ENCODE measurements around the gene PLB1. TPM values are rescaled to one million over a fixed set of nuclear protein-coding genes. Genes with fewer than 3 reads are reported as not detected.

The PLB1 gene
- total RNA-seq, 1 donor from 2014 or later: 6.3 TPM

- DNase-seq (ENCODE audit: low spot score): peak; percentile 3
Observed at GRCh38 chr2:28496781-28497180, 921 bp downstream of the PLB1 start.

- DNase-seq (ENCODE audit: low spot score): no peak
Observed at GRCh38 chr2:28497206-28497605, 1.3 kb downstream of the PLB1 start.

GRCh38 chr2:28499282-28499681 is 3.4 kb downstream of the PLB1 start:
- DNase-seq (ENCODE audit: low spot score): no peak

GRCh38 chr2:28505361-28505760 is 9.5 kb downstream of the PLB1 start:
- DNase-seq (ENCODE audit: low spot score): no peak

- no peak for DNase-seq (ENCODE audit: low spot score)
Observed at GRCh38 chr2:28506112-28506910, 10.5 kb downstream of the PLB1 start.

GRCh38 chr2:28507796-28508764 is 12.2 kb downstream of the PLB1 start:
- DNase-seq (ENCODE audit: low spot score): no peak

GRCh38 chr2:28509361-28509760 is 13.5 kb downstream of the PLB1 start:
- no peak for DNase-seq (ENCODE audit: low spot score)

- DNase-seq (ENCODE audit: low spot score): no peak
Observed at GRCh38 chr2:28510184-28510583, 14.3 kb downstream of the PLB1 start.

- DNase-seq (ENCODE audit: low spot score): no peak
Observed at GRCh38 chr2:28511871-28512606, 16.2 kb downstream of the PLB1 start.

GRCh38 chr2:28512607-28512965 is 16.7 kb downstream of the PLB1 start:
- no peak for DNase-seq (ENCODE audit: low spot score)

GRCh38 chr2:28513097-28513496 is 17.2 kb downstream of the PLB1 start:
- DNase-seq (ENCODE audit: low spot score): no peak

- no peak for DNase-seq (ENCODE audit: low spot score)
Observed at GRCh38 chr2:28515176-28515751, 19.4 kb downstream of the PLB1 start.

GRCh38 chr2:28516430-28516829 is 20.6 kb downstream of the PLB1 start:
- no peak for DNase-seq (ENCODE audit: low spot score)

- DNase-seq (ENCODE audit: low spot score): no peak
Observed at GRCh38 chr2:28516950-28517349, 21.1 kb downstream of the PLB1 start.

GRCh38 chr2:28521663-28522062 is 25.8 kb downstream of the PLB1 start:
- DNase-seq (ENCODE audit: low spot score): no peak

GRCh38 chr2:28522481-28522880 is 26.6 kb downstream of the PLB1 start:
- DNase-seq (ENCODE audit: low spot score): no peak

GRCh38 chr2:28523902-28524301 is 28.0 kb downstream of the PLB1 start:
- no peak for DNase-seq (ENCODE audit: low spot score)

- no peak for DNase-seq (ENCODE audit: low spot score)
Observed at GRCh38 chr2:28525481-28525880, 29.6 kb downstream of the PLB1 start.

GRCh38 chr2:28526527-28527132 is 30.8 kb downstream of the PLB1 start:
- no peak for DNase-seq (ENCODE audit: low spot score)

- DNase-seq (ENCODE audit: low spot score): no peak
Observed at GRCh38 chr2:28527196-28527595, 31.3 kb downstream of the PLB1 start.

GRCh38 chr2:28528206-28528605 is 32.3 kb downstream of the PLB1 start:
- peak; percentile 57 for DNase-seq (ENCODE audit: low spot score)
